ENCODE data around the gene PDHB. TPM values are rescaled to one million over a fixed set of nuclear protein-coding genes. Genes with fewer than 3 reads are reported as not detected.

The PDHB gene
- total RNA-seq: 55.9 TPM

DNA sequence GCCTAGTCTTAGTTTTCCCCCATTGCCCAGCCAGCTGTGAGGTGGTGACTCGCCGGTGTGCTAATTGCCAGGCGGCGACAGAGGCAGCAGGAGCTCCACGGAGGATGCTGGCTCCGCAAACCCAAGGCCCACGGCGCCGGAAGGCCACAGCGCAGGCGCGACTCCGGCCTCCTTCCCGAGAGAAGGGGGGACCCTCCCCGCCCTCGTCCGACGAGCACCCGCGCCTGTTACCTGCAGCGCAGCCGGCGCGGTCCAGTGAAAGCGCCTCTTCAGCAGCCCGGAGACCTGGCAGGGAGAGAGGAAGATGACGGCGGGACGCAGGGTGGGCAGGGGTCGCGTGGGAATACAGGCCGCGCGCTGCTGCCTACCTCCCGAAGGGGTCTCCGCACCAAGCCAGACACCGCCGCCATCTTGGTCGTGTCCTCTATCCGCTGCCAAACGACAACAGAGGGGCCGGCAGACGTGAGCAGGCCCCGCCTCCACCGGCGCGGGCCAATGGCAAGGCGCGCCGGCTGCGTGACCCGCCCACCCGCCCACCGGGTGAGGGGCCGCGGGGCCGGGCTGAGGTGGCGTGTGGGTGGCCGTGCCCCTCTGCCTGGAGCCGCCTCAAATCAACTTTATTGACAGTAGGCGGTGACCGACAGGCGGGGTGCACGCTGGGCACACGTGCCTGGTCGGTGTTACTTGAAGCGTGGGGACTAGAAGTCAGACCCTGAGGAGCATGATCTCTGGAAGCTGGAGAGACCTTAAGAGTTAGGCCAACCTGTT is at the start of gene PDHB:
Gene PDHB (minus strand): TSS at position 433 of the 768 bp plus-strand sequence. CDS start 23 bp downstream, at position 410.
- intact Hi-C loops (cut with DNase I): no loop called here
- ATAC-seq: peak; percentile 98

GRCh38 chr3:58482917-58483636 is 49.4 kb upstream of the PDHB start:
- ATAC-seq: no peak
- no peak for DNase-seq (ENCODE audit: low spot score)
- intact Hi-C loops (cut with DNase I): no loop called here

More for the DNA sequence above, at the start of gene PDHB:
- DNase-seq (ENCODE audit: low spot score): peak; percentile 95

DNA sequence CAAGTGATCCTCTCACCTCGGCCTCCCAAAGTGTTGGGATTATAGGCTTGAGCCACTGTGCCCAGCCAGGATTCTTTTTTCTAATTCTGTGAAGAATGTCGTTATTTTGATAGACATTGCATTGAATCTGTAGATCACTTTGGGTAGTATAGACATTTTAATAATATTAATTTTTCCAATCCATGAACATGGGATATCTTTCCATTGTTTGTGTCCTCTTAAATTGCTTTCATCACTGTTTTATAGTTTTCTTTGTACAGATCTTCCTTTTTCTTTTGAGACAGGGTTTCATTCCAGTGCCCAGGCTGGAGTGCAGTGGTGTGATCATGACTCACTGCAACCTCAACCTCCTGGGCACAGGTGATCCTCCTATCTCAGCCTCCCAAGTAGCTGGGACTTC is 46.7 kb upstream of the PDHB start:
- intact Hi-C loops (cut with DNase I): no loop called here
- DNase-seq (ENCODE audit: low spot score) (no peak), ATAC-seq (no peak)

GRCh38 chr3:58478781-58479180 is 45.1 kb upstream of the PDHB start:
- intact Hi-C loops (cut with DNase I): no loop called here
- DNase-seq (ENCODE audit: low spot score) (no peak), ATAC-seq (no peak)

- no peak for DNase-seq (ENCODE audit: low spot score)
- no peak for ATAC-seq
These were observed 41.4 kb upstream of the PDHB start for GRCh38 chr3:58474967-58475578.

DNA sequence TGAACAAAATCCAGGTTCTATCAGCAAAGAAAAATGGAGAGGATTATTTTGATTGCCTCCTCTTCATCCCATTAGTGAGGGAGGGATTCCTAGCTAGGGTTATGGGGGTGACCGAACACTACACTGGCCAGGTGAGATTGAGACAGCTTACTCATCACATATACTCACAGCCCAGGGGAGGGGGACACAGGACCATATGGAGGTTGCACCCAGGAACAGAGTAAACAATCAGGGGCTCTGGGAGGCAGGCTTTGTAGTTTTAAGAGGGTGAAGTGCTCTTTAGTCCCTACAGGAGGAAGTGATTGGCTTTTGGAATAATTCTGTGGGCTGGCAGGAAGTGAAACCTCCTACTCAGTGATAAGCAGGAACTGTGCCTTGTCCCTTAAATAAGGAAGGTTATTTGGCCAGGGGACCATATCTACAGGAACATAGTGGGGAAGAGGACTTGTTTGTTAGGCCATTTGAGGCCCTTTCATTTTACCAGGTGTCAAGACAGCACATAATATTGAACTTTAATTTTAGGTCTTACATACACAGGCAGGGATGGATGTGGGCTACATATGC is 40.8 kb upstream of the PDHB start:
- no peak for DNase-seq (ENCODE audit: low spot score)
- intact Hi-C loops (cut with DNase I): no loop called here
- peak; percentile 50 for ATAC-seq

More at GRCh38 chr3:58474967-58475578, 41.4 kb upstream of the PDHB start:
- intact Hi-C loops (cut with DNase I): no loop called here

DNA sequence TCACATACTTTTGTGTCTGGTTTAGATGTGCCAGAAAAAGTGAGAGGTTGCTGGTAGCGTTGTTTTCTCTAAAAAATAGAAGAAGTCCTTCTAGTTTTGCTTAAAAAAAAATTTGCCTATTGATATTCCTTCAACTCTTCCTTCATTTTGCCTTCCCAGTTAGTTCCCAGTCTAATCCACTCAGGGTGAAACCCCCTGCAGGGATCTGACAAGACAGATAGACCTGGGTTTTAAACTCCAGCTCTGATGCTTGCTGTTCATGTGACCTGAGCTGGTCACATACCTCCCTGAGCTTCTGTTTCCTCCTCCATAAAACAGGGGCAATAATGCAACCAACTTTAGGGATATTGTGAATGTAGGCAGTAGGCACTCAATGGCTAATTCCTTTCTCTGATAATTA is 39.6 kb upstream of the PDHB start:
- DNase-seq (ENCODE audit: low spot score) (no peak), ATAC-seq (no peak)
- intact Hi-C loops (cut with DNase I): no loop called here

GRCh38 chr3:58471025-58471887 is 37.6 kb upstream of the PDHB start:
- peak; percentile 84 for ATAC-seq
- intact Hi-C loops (cut with DNase I): no loop called here

DNA sequence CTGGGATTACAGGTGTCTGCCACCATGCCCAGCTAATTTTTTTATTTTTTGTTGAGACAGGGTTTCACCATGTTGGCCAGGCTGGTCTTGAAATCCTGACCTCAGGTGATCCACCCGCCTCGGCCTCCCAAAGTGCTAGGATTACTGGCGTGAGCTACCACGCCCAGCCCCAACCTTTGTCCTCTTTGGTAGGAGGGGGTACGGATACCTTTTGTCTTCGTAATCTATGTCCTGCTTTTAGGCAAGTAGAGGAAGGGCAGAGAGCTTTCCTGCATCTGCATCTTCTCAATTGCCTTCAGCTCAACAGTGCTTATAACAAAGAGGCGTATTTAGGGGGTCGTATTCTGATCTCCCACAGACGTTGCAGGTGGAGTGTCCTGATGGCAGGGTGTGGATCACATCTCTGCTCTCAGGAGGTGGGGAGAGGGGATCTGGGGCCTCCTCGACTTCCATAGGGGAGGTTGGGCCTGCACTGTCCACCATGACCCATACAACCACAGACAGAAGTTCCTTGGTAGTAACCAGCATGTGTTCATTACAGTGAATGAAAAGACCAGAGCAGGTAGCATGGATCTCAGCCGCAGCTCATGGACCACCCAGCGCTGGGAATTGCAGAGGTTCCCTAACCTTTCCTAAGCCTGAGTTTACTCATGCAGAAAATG is 36.9 kb upstream of the PDHB start:
- intact Hi-C loops (cut with DNase I): no loop called here
- ATAC-seq (peak; percentile 19), DNase-seq (ENCODE audit: low spot score) (no peak)

More at GRCh38 chr3:58471025-58471887, 37.6 kb upstream of the PDHB start:
- no peak for DNase-seq (ENCODE audit: low spot score)

GRCh38 chr3:58469096-58469495 is 35.5 kb upstream of the PDHB start:
- no peak for ATAC-seq
- DNase-seq (ENCODE audit: low spot score): no peak
- intact Hi-C loops (cut with DNase I): no loop called here

DNA sequence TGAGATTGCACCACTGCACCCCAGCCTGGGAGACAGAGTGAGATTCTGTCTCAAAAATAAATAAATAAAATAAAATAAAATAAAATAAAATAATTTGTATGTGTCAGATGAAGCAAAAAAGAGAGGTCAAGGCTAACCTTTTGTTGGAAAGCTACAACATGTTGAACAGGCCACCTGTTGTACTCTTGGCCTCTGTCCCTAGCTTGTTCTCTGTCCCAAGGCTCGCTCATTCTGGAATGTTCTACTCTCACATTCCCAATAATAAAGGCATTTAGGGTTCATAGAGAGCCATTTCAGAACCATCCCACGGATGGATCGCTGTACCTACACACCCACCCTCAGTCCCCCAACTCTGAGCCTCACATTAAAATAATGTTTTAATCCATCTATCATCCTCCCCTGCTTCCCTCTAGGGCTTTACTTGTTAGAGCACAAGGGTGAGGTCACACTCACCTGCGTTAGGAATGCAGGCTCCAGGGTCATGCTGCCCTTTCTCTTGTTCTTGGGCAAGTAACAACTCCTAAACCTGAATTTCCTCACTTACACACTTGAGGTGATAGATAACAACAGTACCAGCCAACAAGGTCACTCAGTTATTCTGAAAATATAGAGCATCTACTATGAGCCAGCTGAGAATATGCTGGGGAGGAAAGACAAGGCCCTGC is 33.4 kb upstream of the PDHB start:
- no peak for ATAC-seq
- intact Hi-C loops (cut with DNase I): no loop called here
- DNase-seq (ENCODE audit: low spot score): no peak

- DNase-seq (ENCODE audit: low spot score) (no peak), ATAC-seq (no peak)
- intact Hi-C loops (cut with DNase I): no loop called here
These were observed 31.2 kb upstream of the PDHB start for GRCh38 chr3:58464866-58465265.

GRCh38 chr3:58463942-58464271 is 30.3 kb upstream of the PDHB start:
- DNase-seq (ENCODE audit: low spot score): no peak
- no peak for ATAC-seq
- intact Hi-C loops (cut with DNase I): no loop called here

GRCh38 chr3:58463181-58463941 is 29.7 kb upstream of the PDHB start:
- peak; percentile 73 for DNase-seq (ENCODE audit: low spot score)
- intact Hi-C loops (cut with DNase I): no loop called here

DNA sequence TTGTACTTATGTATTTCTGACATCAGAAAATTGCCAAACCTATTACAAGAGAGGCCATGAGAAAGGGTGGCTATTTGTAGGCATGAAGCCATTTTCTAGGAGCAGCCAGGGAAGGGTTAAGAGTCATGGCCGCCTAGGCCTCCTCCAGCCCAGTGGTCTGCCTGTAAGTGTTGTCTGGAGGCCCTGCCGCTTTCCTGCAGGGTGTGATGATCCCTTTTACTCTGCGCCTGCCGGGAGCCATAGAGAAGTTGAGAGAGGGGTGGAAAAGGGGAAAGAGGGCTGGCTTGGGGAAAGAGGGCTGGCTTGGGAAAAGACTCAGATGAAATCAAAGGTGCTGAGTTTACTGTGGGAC is 29.2 kb upstream of the PDHB start:
- intact Hi-C loops (cut with DNase I): no loop called here
- no peak for ATAC-seq

More at GRCh38 chr3:58463181-58463941, 29.7 kb upstream of the PDHB start:
- ATAC-seq: peak; percentile 89

DNA sequence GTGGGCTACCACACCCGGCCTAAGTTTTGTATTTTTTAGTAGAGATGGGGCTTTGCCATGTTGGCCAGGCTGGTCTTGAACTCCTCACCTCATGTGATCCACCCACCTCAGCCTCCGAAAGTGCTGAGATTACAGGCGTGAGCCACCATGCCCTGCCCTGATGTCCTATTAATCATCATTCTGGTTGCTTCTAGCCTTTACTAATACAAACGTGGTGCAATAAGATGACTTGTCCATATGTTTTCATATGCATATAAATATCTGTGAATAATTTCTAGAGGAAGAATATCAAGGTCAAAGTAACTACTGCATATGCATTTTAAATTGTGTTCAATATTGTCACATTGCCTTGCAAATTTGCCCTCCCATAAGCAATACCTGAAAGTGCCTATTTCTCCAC is 25.5 kb upstream of the PDHB start:
- ATAC-seq (no peak), DNase-seq (ENCODE audit: low spot score) (no peak)
- intact Hi-C loops (cut with DNase I): no loop called here

More for the DNA sequence above, 29.2 kb upstream of the PDHB start:
- DNase-seq (ENCODE audit: low spot score): no peak

GRCh38 chr3:58452176-58452575 is 18.5 kb upstream of the PDHB start:
- ATAC-seq: no peak
- intact Hi-C loops (cut with DNase I): no loop called here
- no peak for DNase-seq (ENCODE audit: low spot score)
